Measurements from ENCODE around the gene TTLL9. TPM values are rescaled to one million over a fixed set of nuclear protein-coding genes. Genes with fewer than 3 reads are reported as not detected.

TTLL9 gene
- total RNA-seq, 1 donor from 2014 or later = 0.24 TPM

DNA sequence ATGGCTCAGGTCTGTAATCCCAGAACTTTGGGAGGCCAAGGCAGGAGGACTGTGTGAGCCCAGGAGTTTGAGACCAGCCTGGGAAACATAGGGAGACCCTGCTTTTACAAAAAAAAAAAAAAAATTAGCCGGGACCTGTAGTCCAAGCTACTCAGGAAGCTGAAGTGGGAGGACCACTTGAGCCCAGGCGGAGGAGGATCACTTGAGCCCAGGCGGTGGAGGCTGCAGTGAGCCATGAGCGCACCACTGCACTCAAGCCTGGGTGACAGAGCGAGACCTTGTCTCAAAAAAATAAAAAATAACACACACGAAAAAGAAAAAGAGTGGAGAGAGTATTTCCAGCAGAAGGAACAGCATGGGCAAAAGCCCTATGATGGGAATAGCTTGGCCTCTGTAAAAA lies 2.0 kb downstream of the TTLL9 start:
- Mint-ChIP-seq H3K4me3 (ENCODE audit: unreplicated experiment) (no peak overlapping the region), H3K27ac (ENCODE audit: unreplicated experiment) (no peak overlapping the region), H3K27me3 (ENCODE audit: unreplicated experiment) (peaks cover 55% of the 10 kb centered on the region), H3K9me3 (ENCODE audit: unreplicated experiment) (no peaks in the 10 kb centered on the region), H3K4me1 (ENCODE audit: unreplicated experiment) (peaks cover 17% of the 10 kb centered on the region), H3K36me3 (ENCODE audit: unreplicated experiment) (no peaks in the 10 kb centered on the region)
- TF ChIP-seq CTCF (IDR thresholded peaks at IDR 0.05) = no peak
- DNase-seq (ENCODE audit: extremely low spot score, unreplicated experiment) = no peak

- no peak overlapping the region for H3K27ac Mint-ChIP-seq (ENCODE audit: unreplicated experiment)
- H3K27me3 Mint-ChIP-seq (ENCODE audit: unreplicated experiment) = peaks cover 56% of the 10 kb centered on the region
- no peak for TF ChIP-seq CTCF (IDR thresholded peaks at IDR 0.05)
- H3K4me1 Mint-ChIP-seq (ENCODE audit: unreplicated experiment) = peaks cover 10% of the 10 kb centered on the region
- DNase-seq (ENCODE audit: extremely low spot score, unreplicated experiment) = no peak
- no peaks in the 10 kb centered on the region for H3K36me3 Mint-ChIP-seq (ENCODE audit: unreplicated experiment)
- no peaks in the 10 kb centered on the region for H3K9me3 Mint-ChIP-seq (ENCODE audit: unreplicated experiment)
- H3K4me3 Mint-ChIP-seq (ENCODE audit: unreplicated experiment) = no peak overlapping the region
Observed at GRCh38 chr20:31875671-31876070, 5.2 kb downstream of the TTLL9 start.

DNA sequence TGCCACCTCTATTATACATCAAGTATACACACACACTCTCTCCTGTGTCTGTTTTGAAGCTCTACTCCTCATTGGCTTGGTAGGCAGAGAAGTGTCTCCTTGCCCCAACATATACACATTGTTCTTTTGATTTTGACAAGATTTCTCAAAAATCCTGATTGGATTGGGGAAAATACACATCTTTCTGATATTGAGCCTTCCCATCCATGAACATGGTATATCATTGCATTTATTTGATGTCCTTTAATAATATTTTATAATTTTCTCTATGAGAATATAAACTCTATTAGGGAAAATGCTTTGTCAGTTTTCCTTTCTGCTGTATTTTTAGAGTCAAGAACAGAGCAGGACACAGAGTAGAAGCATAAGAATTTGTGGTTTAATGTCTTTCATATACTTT lies 7.2 kb downstream of the TTLL9 start:
- Mint-ChIP-seq H3K4me1 (ENCODE audit: unreplicated experiment) (peaks cover 7% of the 10 kb centered on the region), H3K4me3 (ENCODE audit: unreplicated experiment) (no peak overlapping the region), H3K27ac (ENCODE audit: unreplicated experiment) (no peak overlapping the region), H3K27me3 (ENCODE audit: unreplicated experiment) (peaks cover 53% of the 10 kb centered on the region), H3K36me3 (ENCODE audit: unreplicated experiment) (no peaks in the 10 kb centered on the region), H3K9me3 (ENCODE audit: unreplicated experiment) (no peaks in the 10 kb centered on the region)
- no peak for DNase-seq (ENCODE audit: extremely low spot score, unreplicated experiment)
- no peak for TF ChIP-seq CTCF (IDR thresholded peaks at IDR 0.05)

GRCh38 chr20:31879143-31879987 lies 8.9 kb downstream of the TTLL9 start:
- H3K4me3 Mint-ChIP-seq (ENCODE audit: unreplicated experiment) = peak overlapping the region; percentile 97
- H3K27me3 Mint-ChIP-seq (ENCODE audit: unreplicated experiment) = peaks cover 44% of the 10 kb centered on the region
- H3K4me1 Mint-ChIP-seq (ENCODE audit: unreplicated experiment) = peaks cover 7% of the 10 kb centered on the region
- H3K36me3 Mint-ChIP-seq (ENCODE audit: unreplicated experiment) = no peaks in the 10 kb centered on the region
- H3K27ac Mint-ChIP-seq (ENCODE audit: unreplicated experiment) = peak overlapping the region; percentile 92
- H3K9me3 Mint-ChIP-seq (ENCODE audit: unreplicated experiment) = no peaks in the 10 kb centered on the region
- TF ChIP-seq CTCF (IDR thresholded peaks at IDR 0.05) = peak; percentile 15
- peak; percentile 97 for DNase-seq (ENCODE audit: extremely low spot score, unreplicated experiment)

GRCh38 chr20:31881945-31882344 lies 11.5 kb downstream of the TTLL9 start:
- H3K4me1 Mint-ChIP-seq (ENCODE audit: unreplicated experiment) = peaks cover 7% of the 10 kb centered on the region
- DNase-seq (ENCODE audit: extremely low spot score, unreplicated experiment) = no peak
- no peak for TF ChIP-seq CTCF (IDR thresholded peaks at IDR 0.05)
- no peaks in the 10 kb centered on the region for H3K36me3 Mint-ChIP-seq (ENCODE audit: unreplicated experiment)
- H3K4me3 Mint-ChIP-seq (ENCODE audit: unreplicated experiment) = no peak overlapping the region
- no peaks in the 10 kb centered on the region for H3K9me3 Mint-ChIP-seq (ENCODE audit: unreplicated experiment)
- no peak overlapping the region for H3K27ac Mint-ChIP-seq (ENCODE audit: unreplicated experiment)
- peaks cover 35% of the 10 kb centered on the region for H3K27me3 Mint-ChIP-seq (ENCODE audit: unreplicated experiment)
